WTC11 (cell line): ENCODE results near the gene TFPT. TPM values are rescaled to one million over a fixed set of nuclear protein-coding genes. Genes with fewer than 3 reads are reported as not detected.

Experiments used
- ATAC-seq: fragments of 200-7000 bp; cut with Tn5 transposase; 2 replicates; pipeline ENCODE4 v1.10.0; 2021; ENCODE audit warnings: mild to moderate bottlenecking, moderate library complexity
- CTCF ChIA-PET: fragments of 300-600 bp; sonication (Branson Sonifier 250); formaldehyde crosslinking; loops from one replicate; lab custom pipeline; 2021; ENCODE audit warnings: antibody characterized with exemption; lab: Charles Lee
- POLR2A ChIA-PET: fragments of 350-600 bp; sonication (Branson Sonifier 250); formaldehyde crosslinking; loops from one replicate; lab custom pipeline; 2021; ENCODE audit warnings: antibody characterized with exemption; lab: Charles Lee
- DNase-seq: peaks from one replicate; pipeline ENCODE4 v3.0.0; 2021; ENCODE audit warnings: low spot score
- H3K27ac Mint-ChIP-seq: 2 replicates; pipeline ENCODE4 v1.8.0; 2021; ENCODE audit warnings: mixed read lengths
- H3K27me3 Mint-ChIP-seq: 2 replicates; pipeline ENCODE4 v1.8.0; 2021; ENCODE audit warnings: low read depth, mild to moderate bottlenecking, moderate library complexity, mixed read lengths
- H3K36me3 Mint-ChIP-seq: 2 replicates; pipeline ENCODE4 v1.8.0; 2021; ENCODE audit warnings: mixed read lengths
- H3K4me1 Mint-ChIP-seq: 2 replicates; pipeline ENCODE4 v1.8.0; 2022; ENCODE audit warnings: mixed read lengths
- H3K4me3 Mint-ChIP-seq: 2 replicates; pipeline ENCODE4 v1.8.0; 2021; ENCODE audit warnings: mild to moderate bottlenecking, moderate library complexity, mixed read lengths
- H3K9me3 Mint-ChIP-seq: 2 replicates; pipeline ENCODE4 v1.8.0; 2021; ENCODE audit warnings: mixed read lengths
- ATF6 ChIP-seq: sonication (generic); formaldehyde crosslinking; IDR thresholded peaks from 2 replicates; pipeline ENCODE4 v1.8.1; 2023; ENCODE audit warnings: mild to moderate bottlenecking, missing genetic modification reagents
- CTCF ChIP-seq: fragments of 200-600 bp; IDR thresholded peaks from 2 replicates; pipeline ENCODE4 v1.8.0; 2022; ENCODE audit warnings: antibody characterized with exemption
- E2F4 ChIP-seq: sonication (generic); formaldehyde crosslinking; IDR thresholded peaks from 2 replicates; pipeline ENCODE4 v1.8.1; 2022; ENCODE audit warnings: low read depth, mild to moderate bottlenecking, moderate library complexity, missing genetic modification reagents, borderline replicate concordance
- EMX1 ChIP-seq: fragments of 250-450 bp; sonication (Bioruptor Pico); IDR thresholded peaks from 2 replicates; pipeline ENCODE4 v1.8.0; 2021; ENCODE audit warnings: mild to moderate bottlenecking
- ESRRA ChIP-seq: sonication (generic); formaldehyde crosslinking; IDR thresholded peaks from 2 replicates; pipeline ENCODE4 v1.8.1; 2022; ENCODE audit warnings: mild to moderate bottlenecking, missing genetic modification reagents, borderline replicate concordance
- ETV6 ChIP-seq: sonication (generic); formaldehyde crosslinking; IDR thresholded peaks from 2 replicates; pipeline ENCODE4 v1.8.1; 2022; ENCODE audit warnings: mild to moderate bottlenecking, missing genetic modification reagents
- FOXP1 ChIP-seq: sonication (generic); formaldehyde crosslinking; IDR thresholded peaks from 2 replicates; pipeline ENCODE4 v1.8.0; 2022; ENCODE audit warnings: missing genetic modification reagents, mild to moderate bottlenecking, moderate library complexity, borderline replicate concordance
- GTF2I ChIP-seq: fragments of 250-450 bp; sonication (Bioruptor Pico); conservative IDR thresholded peaks from 2 replicates; pipeline ENCODE4 v1.4.0; 2021; ENCODE audit warnings: mild to moderate bottlenecking
- MYBL2 ChIP-seq: sonication (generic); formaldehyde crosslinking; IDR thresholded peaks from 2 replicates; pipeline ENCODE4 v1.8.1; 2023; ENCODE audit warnings: mild to moderate bottlenecking, moderate library complexity, missing genetic modification reagents
- NFYB ChIP-seq: sonication (generic); formaldehyde crosslinking; conservative IDR thresholded peaks from 2 replicates; pipeline ENCODE4 v1.8.0; 2022; ENCODE audit warnings: low read depth, missing genetic modification reagents
- NR1H2 ChIP-seq: sonication (generic); formaldehyde crosslinking; IDR thresholded peaks from 2 replicates; pipeline ENCODE4 v1.9.0; 2021; ENCODE audit warnings: mild to moderate bottlenecking, moderate library complexity, missing genetic modification reagents
- SOX15 ChIP-seq: fragments of 250-450 bp; sonication (Bioruptor Pico); IDR thresholded peaks from 2 replicates; pipeline ENCODE4 v1.9.0; 2021; ENCODE audit warnings: mild to moderate bottlenecking
- SP1 ChIP-seq: sonication (generic); formaldehyde crosslinking; conservative IDR thresholded peaks from 2 replicates; pipeline ENCODE4 v1.8.1; 2022; ENCODE audit warnings: missing genetic modification reagents
- STAT6 ChIP-seq: sonication (generic); formaldehyde crosslinking; conservative IDR thresholded peaks from 2 replicates; pipeline ENCODE4 v1.8.1; 2023; ENCODE audit warnings: mild to moderate bottlenecking, low read depth, missing genetic modification reagents, moderate library complexity
- USF1 ChIP-seq: sonication (generic); formaldehyde crosslinking; IDR thresholded peaks from 2 replicates; pipeline ENCODE4 v1.8.0; 2022; ENCODE audit warnings: mild to moderate bottlenecking, missing genetic modification reagents
- ZBTB21 ChIP-seq: sonication (generic); formaldehyde crosslinking; IDR thresholded peaks from 2 replicates; pipeline ENCODE4 v1.8.1; 2023; ENCODE audit warnings: mild to moderate bottlenecking, missing genetic modification reagents, borderline replicate concordance
- ZBTB43 ChIP-seq: sonication (generic); formaldehyde crosslinking; IDR thresholded peaks from 2 replicates; pipeline ENCODE4 v1.8.1; 2023; ENCODE audit warnings: mild to moderate bottlenecking, missing genetic modification reagents
- ZMAT4 ChIP-seq: fragments of 250-450 bp; sonication (Bioruptor Pico); IDR thresholded peaks from 2 replicates; pipeline ENCODE4 v1.9.0; 2021; ENCODE audit warnings: mild to moderate bottlenecking
- ZNF219 ChIP-seq: sonication (generic); formaldehyde crosslinking; IDR thresholded peaks from 2 replicates; pipeline ENCODE4 v1.8.0; 2023; ENCODE audit warnings: missing genetic modification reagents, mild to moderate bottlenecking, borderline replicate concordance
- ZNF416 ChIP-seq: fragments of 250-450 bp; sonication (Bioruptor Pico); IDR thresholded peaks from 2 replicates; pipeline ENCODE4 v1.9.0; 2021; ENCODE audit warnings: mild to moderate bottlenecking, inconsistent platforms
- ZSCAN18 ChIP-seq: fragments of 250-450 bp; sonication (Bioruptor Pico); IDR thresholded peaks from 2 replicates; pipeline ENCODE4 v2.1.2; 2022; ENCODE audit warnings: mild to moderate bottlenecking, moderate library complexity
- total RNA-seq: library from RNA; stranded (reverse); gene quantifications from 3 replicates; pipeline ENCODE4 v1.2.3, GENCODE V29; 2021

Gene TFPT
- total RNA-seq, 1 experiment from 2014 or later = 24.6 TPM

GRCh38 chr19:54133312-54133956, 18.0 kb upstream of the TFPT start (continued):
- no peak for TF ChIP-seq ATF6
- no peak for TF ChIP-seq CTCF

GRCh38 chr19:54129617-54129996, 14.2 kb upstream of the TFPT start:
- Mint-ChIP-seq H3K27ac (no peak overlapping the region), H3K9me3 (no peaks in the 10 kb centered on the region), H3K36me3 (peaks cover 44% of the 10 kb centered on the region), H3K4me1 (peaks cover 5% of the 10 kb centered on the region), H3K27me3 (no peaks in the 10 kb centered on the region), H3K4me3 (no peak overlapping the region)
- ChIA-PET CTCF (no interaction called here), POLR2A (no interaction called here)
- no peak for ATAC-seq
- DNase-seq = no peak
- TF ChIP-seq STAT6 (CRISPR knock-in tag) (no peak), ZMAT4 (no peak), NFYB (no peak), USF1 (CRISPR knock-in tag) (no peak), GTF2I (CRISPR knock-in tag) (no peak), MYBL2 (no peak), ZNF219 (no peak), EMX1 (CRISPR knock-in tag) (no peak), CTCF (no peak), ZNF416 (CRISPR knock-in tag) (no peak), SP1 (CRISPR knock-in tag) (no peak), ZBTB21 (CRISPR knock-in tag) (no peak), SOX15 (CRISPR knock-in tag) (no peak), ESRRA (CRISPR knock-in tag) (no peak), ZBTB43 (CRISPR knock-in tag) (no peak), ZSCAN18 (CRISPR knock-in tag) (no peak), ETV6 (no peak), FOXP1 (no peak), NR1H2 (no peak), E2F4 (no peak)
